ENCODE results near the gene FAM171A1.

GRCh38 chr10:15227611-15228372 is 143.3 kb downstream of the FAM171A1 start:
- TF ChIP-seq CTCF (IDR thresholded peaks at IDR 0.05): no peak
- TF ChIP-seq ZFX (IDR thresholded peaks at IDR 0.05; ENCODE audit: borderline replicate concordance): no peak
